ENCODE results near the gene RAP1GAP. TPM values are rescaled to one million over a fixed set of nuclear protein-coding genes. Genes with fewer than 3 reads are reported as not detected.

RAP1GAP gene
- polyA plus RNA-seq, 2 of the 4 experiments (the other 2 are of a cell fraction): 5.4 to 16.7 TPM

DNA sequence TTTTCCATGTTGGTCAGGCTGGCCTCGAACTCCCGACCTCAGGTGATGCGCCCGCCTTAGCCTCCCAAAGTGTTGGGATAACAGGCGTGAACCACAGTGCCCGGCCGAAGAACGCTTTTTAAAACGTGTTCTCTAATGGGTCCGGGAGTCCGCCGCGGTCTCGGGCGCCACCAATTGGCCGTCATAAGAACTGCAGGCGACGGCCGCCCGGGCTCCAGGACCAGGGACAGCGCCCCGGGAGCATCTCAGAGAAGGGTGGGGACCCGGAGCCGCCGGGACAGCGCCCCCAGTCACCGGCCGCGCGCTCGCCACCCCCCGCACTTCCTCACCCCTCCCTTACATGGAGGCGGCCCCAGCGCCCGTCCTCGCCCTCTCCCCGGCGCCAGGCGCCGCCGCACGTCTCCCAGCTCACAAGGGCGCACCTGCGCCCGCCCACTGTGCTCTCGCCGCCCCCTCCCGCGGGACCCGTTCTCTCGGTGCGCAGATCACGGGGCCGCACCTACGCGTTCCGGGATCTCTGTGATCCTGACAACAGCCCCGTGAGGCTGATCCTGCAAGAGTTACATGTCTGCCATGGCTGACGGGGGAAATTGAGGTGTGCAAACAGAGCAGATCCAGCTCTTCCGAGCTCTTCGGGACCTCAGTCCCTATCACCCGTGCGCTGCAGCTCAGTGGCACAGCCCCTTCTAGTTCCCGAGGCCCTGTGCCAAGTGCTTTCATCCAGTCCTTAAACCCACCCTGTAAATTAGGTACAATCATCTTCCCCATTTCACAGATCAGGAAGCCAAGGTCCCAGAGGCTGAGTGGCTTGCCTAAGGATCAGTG is 9.8 kb downstream of the RAP1GAP start (continued):
- TF ChIP-seq MYC (IDR thresholded peaks at IDR 0.05; ENCODE audit: borderline replicate concordance, low read length): no peak
- TF ChIP-seq, protein P1, sequence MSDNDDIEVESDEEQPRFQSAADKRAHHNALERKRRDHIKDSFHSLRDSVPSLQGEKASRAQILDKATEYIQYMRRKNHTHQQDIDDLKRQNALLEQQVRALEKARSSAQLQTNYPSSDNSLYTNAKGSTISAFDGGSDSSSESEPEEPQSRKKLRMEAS (IDR thresholded peaks at IDR 0.05): peak; percentile 42; the same call in 1 of the 2 replicates
- peak; percentile 75 for TF ChIP-seq FOXS1 (CRISPR knock-in tag; IDR thresholded peaks at IDR 0.05)

DNA sequence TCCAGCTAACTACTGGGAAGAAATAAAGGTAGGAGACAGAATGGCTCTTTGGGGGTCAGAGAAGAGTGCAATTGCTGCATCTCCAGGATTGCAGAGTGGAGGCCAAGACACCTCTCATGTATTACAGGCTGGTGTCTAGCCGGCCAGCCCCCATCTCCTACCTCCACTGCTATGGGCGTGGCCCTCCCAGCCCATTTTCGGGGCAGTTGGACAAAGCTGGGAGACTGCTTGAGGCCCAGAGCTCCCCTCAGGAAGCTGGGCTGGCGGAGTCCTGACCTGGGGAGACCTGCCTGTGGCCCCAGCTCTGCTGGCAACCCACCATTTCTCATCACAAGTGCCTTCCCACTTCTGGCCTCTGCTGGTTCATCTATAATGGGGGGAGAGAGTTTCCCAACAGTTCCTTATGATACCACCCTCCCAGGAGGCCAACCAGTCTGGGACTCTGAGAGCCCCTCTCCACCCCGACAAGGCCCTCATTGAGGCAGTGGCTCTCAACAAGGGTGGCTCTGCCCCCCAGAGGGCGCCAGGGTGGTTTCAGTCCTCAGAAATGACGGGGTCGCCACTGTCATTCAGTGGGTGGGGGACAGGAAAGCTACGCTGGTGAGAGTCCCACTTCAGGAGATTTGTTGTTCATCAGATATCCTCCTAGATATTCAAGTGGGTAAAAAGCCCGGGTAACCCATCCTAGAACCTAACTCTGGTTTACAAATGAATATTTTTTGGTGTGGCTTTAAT is 11.5 kb downstream of the RAP1GAP start:
- Histone ChIP-seq H3K4me2 (no peak overlapping the region), H3K9me3 (no peaks in the 10 kb centered on the region), H3K4me1 (peaks cover 25% of the 10 kb centered on the region), H3K27ac (no peak overlapping the region), H3K4me3 (no peak overlapping the region)
- FAIRE-seq: no peak
- WGBS (ENCODE audit: missing lambda C conversion rate): 64% methylated on average over 7 of the region's 10 CpGs
- no peak for DNase-seq (ENCODE audit: low read depth in 1 of 2, low spot score in 1 of 2)
- no peak for TF ChIP-seq HEYL (CRISPR knock-in tag; IDR thresholded peaks at IDR 0.05)
- TF ChIP-seq, protein P2, sequence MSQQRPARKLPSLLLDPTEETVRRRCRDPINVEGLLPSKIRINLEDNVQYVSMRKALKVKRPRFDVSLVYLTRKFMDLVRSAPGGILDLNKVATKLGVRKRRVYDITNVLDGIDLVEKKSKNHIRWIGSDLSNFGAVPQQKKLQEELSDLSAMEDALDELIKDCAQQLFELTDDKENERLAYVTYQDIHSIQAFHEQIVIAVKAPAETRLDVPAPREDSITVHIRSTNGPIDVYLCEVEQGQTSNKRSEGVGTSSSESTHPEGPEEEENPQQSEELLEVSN (IDR thresholded peaks at IDR 0.05; ENCODE audit: borderline replicate concordance, low read depth): no peak
- no peak for TF ChIP-seq NPAS2 (CRISPR knock-in tag; IDR thresholded peaks at IDR 0.05; ENCODE audit: borderline replicate concordance)
- TF ChIP-seq MYC (IDR thresholded peaks at IDR 0.05; ENCODE audit: borderline replicate concordance, low read length): no peak
- no peak for TF ChIP-seq RARB (CRISPR knock-in tag; IDR thresholded peaks at IDR 0.05)
- TF ChIP-seq, protein P3, sequence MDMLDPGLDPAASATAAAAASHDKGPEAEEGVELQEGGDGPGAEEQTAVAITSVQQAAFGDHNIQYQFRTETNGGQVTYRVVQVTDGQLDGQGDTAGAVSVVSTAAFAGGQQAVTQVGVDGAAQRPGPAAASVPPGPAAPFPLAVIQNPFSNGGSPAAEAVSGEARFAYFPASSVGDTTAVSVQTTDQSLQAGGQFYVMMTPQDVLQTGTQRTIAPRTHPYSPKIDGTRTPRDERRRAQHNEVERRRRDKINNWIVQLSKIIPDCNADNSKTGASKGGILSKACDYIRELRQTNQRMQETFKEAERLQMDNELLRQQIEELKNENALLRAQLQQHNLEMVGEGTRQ (IDR thresholded peaks at IDR 0.05): no peak
- TF ChIP-seq HOXA7 (CRISPR knock-in tag; IDR thresholded peaks at IDR 0.05): no peak
- no peak for TF ChIP-seq PHF8 (IDR thresholded peaks at IDR 0.05; ENCODE audit: borderline replicate concordance, low read depth)
- ChIA-PET POLR2A (no interaction called here), CTCF (interaction anchor here (0.7 to 4.9 kb wide), 16 partner anchors 8 to 424 kb away, joined by 3 to 39 read pairs (median 6); partner anchors contain the start of gene ALPL)
- ATAC-seq: no peak

DNA sequence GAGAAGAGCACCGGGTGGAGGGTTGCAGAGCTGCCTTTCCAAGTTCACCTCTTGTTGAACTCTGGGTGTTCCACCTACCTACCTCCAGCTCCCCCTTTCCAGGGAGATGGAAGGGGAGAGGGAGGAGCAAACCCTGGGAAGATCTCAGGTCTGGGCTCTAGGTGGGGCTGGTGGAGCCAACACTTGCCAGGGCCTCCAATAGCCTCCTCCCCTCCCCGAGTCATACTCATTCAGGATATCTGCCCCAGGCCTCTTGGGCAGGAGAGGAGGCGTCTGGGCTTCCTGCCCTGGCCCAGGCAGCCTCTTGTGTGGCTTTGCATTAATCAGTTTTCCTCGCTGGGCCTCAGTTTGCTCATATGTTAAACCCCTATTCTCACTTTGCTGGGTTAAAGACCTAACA is 13.4 kb downstream of the RAP1GAP start:
- WGBS (ENCODE audit: missing lambda C conversion rate): 21% methylated on average over 4 of the region's 4 CpGs
- Histone ChIP-seq H3K4me3 (no peak overlapping the region), H3K27ac (no peak overlapping the region), H3K4me1 (peaks cover 36% of the 10 kb centered on the region), H3K4me2 (no peak overlapping the region), H3K9me3 (no peaks in the 10 kb centered on the region)
- ChIA-PET POLR2A (no interaction called here), CTCF (interaction anchor here (1.0 to 1.9 kb wide), 2 partner anchors 60 to 285 kb away, joined by 4 to 6 read pairs; no protein-coding TSS in a partner anchor)
- peak; percentile 51 to 62 for DNase-seq (ENCODE audit: low read depth in 1 of 2, low spot score in 1 of 2)
- TF ChIP-seq PHF8 (IDR thresholded peaks at IDR 0.05; ENCODE audit: borderline replicate concordance, low read depth) (no peak), RARB (CRISPR knock-in tag; IDR thresholded peaks at IDR 0.05) (no peak), RAD21 (conservative IDR thresholded peaks at IDR 0.05 in 1 of 2, IDR thresholded peaks at IDR 0.05 in 1 of 2) (0 out of 5 replicates have a peak, but pooled peaks of 1 of the 2 experiments have one; percentile 11), JUN (IDR thresholded peaks at IDR 0.05) (no peak), BHLHE40 (IDR thresholded peaks at IDR 0.05; ENCODE audit: low read depth, low read length) (no peak)
- peak; percentile 59 to 76; a peak in 5 of 6 replicates for ATAC-seq
- no peak for FAIRE-seq

DNA sequence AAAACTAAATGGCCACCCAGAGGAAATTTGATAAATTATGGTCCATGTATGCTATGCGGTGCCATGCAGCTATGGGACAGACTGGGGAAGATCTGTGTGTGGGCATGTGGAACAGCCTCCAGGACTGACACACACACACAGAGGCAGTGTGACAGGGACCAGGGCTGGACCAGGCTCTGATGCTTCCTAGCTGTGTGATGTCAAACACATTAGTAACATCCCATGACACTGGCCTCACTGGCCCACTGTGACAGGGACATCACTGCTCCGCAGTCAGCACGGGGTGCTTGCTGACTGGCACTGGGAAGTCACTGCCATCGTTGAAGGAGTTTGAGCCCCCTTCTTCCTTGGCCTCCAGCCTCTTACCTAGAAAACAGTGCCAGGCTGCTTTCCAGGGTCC is 13.9 kb downstream of the RAP1GAP start:
- TF ChIP-seq BHLHE40 (IDR thresholded peaks at IDR 0.05; ENCODE audit: low read depth, low read length) (no peak), RFX5 (IDR thresholded peaks at IDR 0.05) (no peak), MAZ (IDR thresholded peaks at IDR 0.05; ENCODE audit: borderline replicate concordance, low read depth, low read length) (no peak), RCOR1 (IDR thresholded peaks at IDR 0.05; ENCODE audit: low read depth, low read length) (no peak), JUN (IDR thresholded peaks at IDR 0.05) (no peak), SMC3 (IDR thresholded peaks at IDR 0.05) (no peak), ZNF302 (CRISPR knock-in tag; IDR thresholded peaks at IDR 0.05) (no peak), GATA3 (IDR thresholded peaks at IDR 0.05; ENCODE audit: borderline replicate concordance) (no peak), RNF2 (IDR thresholded peaks at IDR 0.05; ENCODE audit: borderline replicate concordance, low read depth) (no peak), TP53 (CRISPR knock-in tag; IDR thresholded peaks at IDR 0.05) (no peak), POLR2A (IDR thresholded peaks at IDR 0.05; ENCODE audit: low read length) (no peak), FOXS1 (CRISPR knock-in tag; IDR thresholded peaks at IDR 0.05) (no peak), HOXA7 (CRISPR knock-in tag; IDR thresholded peaks at IDR 0.05) (no peak), HDAC2 (IDR thresholded peaks at IDR 0.05) (no peak), TFCP2L1 (CRISPR knock-in tag; IDR thresholded peaks at IDR 0.05) (no peak)
- TF ChIP-seq, protein P2 (IDR thresholded peaks at IDR 0.05; ENCODE audit: borderline replicate concordance, low read depth): no peak
- TF ChIP-seq, protein P1 (IDR thresholded peaks at IDR 0.05): no peak
- TF ChIP-seq, protein P4, sequence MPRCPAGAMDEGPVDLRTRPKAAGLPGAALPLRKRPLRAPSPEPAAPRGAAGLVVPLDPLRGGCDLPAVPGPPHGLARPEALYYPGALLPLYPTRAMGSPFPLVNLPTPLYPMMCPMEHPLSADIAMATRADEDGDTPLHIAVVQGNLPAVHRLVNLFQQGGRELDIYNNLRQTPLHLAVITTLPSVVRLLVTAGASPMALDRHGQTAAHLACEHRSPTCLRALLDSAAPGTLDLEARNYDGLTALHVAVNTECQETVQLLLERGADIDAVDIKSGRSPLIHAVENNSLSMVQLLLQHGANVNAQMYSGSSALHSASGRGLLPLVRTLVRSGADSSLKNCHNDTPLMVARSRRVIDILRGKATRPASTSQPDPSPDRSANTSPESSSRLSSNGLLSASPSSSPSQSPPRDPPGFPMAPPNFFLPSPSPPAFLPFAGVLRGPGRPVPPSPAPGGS (IDR thresholded peaks at IDR 0.05): no peak
- ChIA-PET POLR2A (no interaction called here), CTCF (interaction anchor here (1.0 to 1.9 kb wide), 2 partner anchors 60 to 285 kb away, joined by 4 to 6 read pairs; no protein-coding TSS in a partner anchor)
- no peaks in the 10 kb centered on the region for H3K9me3 ChIP-seq
- 68% methylated on average over 2 of the region's 4 CpGs for WGBS (ENCODE audit: missing lambda C conversion rate)
- no peak for FAIRE-seq
- DNase-seq (ENCODE audit: low read depth in 1 of 2, low spot score in 1 of 2): no peak
- ATAC-seq: no peak
- H3K4me2 ChIP-seq: no peak overlapping the region
- H3K4me1 ChIP-seq: peaks cover 41% of the 10 kb centered on the region
- no peak overlapping the region for H3K27ac ChIP-seq
- H3K4me3 ChIP-seq: no peak overlapping the region

All from A549 (cell line).